Stimulated activated CD8-positive, alpha-beta memory T cell treated with anti-CD3 and anti-CD28 coated beads, Interleukin-12 subunit alpha, Interleukin-12 subunit beta, amount 100 ng/mL, for 4 hours (primary cell): ENCODE data around the gene FOXO3.
A peak's percentile ranks its signal among the peaks of the same experiment; 100 is the strongest.
"Not testable (repeated sequence)": the region's sequence is repeated elsewhere in the genome, so short reads cannot be mapped to it uniquely, and the experiment has no call there.

Experiments
- DNase-seq: peaks from one replicate; pipeline ENCODE4 v3.0.0-alpha.2; 2020; ENCODE audit warnings: low read depth

Gene FOXO3

DNA sequence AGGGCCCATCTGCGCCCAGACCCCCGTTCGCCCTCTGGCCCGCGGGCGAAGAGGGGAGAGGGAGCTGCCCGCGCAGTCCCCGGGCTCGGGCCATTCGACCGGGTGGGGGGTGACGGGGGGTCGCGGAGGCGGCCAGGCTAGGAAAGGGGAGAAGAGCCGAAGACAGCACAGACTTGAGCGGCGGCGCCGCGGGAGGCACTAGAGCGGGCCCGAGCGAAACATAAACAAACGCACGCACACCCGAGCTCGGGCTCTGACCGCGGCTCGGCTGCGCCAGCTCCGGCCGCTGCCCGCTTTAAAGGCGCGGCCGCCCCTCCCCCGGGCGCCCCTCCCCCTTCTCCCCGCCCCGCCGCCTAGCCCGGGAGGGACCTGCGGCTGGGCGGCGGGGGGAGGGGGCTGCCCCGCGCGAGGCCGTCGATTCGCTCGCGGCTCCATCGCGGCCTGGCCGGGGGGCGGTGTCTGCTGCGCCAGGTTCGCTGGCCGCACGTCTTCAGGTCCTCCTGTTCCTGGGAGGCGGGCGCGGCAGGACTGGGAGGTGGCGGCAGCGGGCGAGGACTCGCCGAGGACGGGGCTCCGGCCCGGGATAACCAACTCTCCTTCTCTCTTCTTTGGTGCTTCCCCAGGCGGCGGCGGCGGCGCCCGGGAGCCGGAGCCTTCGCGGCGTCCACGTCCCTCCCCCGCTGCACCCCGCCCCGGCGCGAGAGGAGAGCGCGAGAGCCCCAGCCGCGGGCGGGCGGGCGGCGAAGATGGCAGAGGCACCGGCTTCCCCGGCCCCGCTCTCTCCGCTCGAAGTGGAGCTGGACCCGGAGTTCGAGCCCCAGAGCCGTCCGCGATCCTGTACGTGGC, at the start of gene FOXO3:
Gene FOXO3, plus strand, starts transcription at position 455 of the 846 bp plus-strand sequence. Its CDS starts 292 bp downstream, at position 747.
- peak; percentile 66 for DNase-seq

GRCh38 chr6:108518714-108519576, 41.8 kb upstream of the FOXO3 start:
- no peak for DNase-seq

GRCh38 chr6:108521616-108522107, 39.1 kb upstream of the FOXO3 start:
- no peak for DNase-seq

- no peak for DNase-seq
Measured at GRCh38 chr6:108523697-108524096, 37.0 kb upstream of the FOXO3 start.

- DNase-seq, result no peak
Measured at GRCh38 chr6:108524528-108525248, 36.0 kb upstream of the FOXO3 start.

DNA sequence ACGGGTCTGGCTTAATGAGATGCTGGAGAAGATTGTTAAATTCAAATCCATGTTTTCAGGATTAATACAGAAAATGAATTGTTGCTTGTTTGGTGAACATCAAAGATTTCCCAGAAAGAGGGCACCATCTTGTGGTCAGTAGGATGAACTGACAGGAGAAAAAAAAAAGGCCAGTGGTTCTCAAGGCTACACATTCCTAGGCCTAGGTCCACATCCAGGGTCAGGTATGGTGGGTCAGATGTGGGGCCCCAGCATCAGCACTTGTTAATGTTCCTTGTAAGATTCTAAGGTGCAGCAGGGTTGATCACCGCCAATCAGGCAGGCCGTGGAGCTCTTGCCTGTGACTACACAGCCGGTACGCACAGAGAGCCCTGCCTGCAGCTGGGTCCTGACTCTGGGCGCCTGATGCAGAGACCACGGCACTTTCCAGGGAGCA, 34.0 kb upstream of the FOXO3 start:
- DNase-seq, result no peak

GRCh38 chr6:108528878-108529277, 31.8 kb upstream of the FOXO3 start:
- DNase-seq, result no peak

DNA sequence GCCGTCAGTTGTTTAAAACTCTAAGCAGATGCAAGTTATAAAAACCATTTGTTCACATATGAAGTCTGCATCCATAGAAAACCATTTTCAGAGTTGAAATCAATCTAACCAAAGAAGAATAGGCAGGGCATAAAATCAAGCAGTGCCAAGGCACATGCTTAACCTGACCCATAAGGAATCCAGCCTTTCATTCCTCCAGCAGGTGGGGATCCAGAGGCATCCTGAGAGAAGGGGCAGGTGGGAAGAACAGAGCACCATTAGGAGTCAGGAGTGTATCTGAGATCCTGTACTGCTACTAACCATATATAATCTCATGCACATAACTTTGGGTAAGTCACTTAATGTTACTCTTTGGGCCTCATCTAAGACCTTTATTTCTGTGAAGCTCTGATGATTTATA, 29.4 kb upstream of the FOXO3 start:
- DNase-seq, result no peak

DNA sequence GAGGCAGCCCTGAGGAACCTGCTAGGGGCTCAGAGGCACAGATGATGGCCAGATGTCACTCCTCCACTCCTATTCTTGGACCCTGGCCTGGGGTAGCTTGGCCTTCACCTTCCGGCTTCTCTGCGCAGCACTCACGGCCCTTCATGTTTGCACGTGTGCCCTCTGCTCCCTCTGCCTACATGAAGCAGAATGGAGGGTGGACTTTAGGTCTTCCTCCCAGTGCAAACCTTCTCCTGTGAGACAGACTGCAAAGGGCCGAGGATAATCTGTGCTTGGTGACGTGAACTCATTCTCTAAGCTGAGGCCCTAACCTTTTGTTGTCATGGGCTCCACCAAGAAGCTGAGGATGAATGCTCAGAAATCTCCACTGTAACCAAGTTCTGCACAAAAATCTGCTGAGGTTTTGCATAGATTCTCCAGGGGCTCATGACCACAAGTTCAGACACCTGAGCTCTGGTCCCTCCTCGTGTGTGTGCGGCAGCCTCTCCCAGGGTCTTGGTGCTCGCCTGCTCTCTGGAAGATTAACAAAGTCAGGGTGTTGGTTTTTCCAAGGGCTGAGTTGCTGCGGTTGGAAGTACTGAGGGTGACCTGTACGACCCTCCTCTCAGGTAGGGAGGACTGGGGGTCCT, 25.5 kb upstream of the FOXO3 start:
- DNase-seq, result no peak

DNA sequence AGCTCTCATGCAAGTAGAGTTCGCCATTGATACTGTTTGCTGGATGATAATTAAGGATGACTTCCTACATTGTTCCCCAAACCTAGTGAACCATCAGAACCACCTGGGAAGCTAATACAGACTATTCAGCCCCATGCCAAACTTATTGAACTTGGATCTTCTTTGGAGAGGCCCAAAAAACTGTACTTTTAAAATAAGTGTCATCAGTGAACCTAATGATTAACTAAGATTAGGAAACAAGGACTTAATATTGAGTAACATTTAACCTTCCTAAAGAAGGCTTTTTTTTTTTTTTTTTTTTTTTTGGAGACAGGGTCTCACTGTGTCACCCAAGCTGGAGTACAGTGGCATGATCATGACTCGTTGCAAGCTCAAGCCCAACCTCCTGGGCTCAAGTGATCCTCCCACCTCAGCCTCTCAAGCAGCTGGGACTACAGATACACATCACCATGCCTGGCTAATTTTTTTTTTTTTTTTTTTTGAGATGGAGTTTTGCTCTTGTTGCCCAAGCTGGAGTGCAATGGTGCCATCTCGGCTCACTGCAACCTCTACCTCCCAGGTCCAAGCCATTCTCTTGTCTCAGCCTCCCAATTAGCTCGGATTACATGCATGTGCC, 24.7 kb upstream of the FOXO3 start:
- DNase-seq, result not testable (repeated sequence)

- peak; percentile 31 for DNase-seq
Measured at GRCh38 chr6:108541843-108542759, 18.6 kb upstream of the FOXO3 start.

DNA sequence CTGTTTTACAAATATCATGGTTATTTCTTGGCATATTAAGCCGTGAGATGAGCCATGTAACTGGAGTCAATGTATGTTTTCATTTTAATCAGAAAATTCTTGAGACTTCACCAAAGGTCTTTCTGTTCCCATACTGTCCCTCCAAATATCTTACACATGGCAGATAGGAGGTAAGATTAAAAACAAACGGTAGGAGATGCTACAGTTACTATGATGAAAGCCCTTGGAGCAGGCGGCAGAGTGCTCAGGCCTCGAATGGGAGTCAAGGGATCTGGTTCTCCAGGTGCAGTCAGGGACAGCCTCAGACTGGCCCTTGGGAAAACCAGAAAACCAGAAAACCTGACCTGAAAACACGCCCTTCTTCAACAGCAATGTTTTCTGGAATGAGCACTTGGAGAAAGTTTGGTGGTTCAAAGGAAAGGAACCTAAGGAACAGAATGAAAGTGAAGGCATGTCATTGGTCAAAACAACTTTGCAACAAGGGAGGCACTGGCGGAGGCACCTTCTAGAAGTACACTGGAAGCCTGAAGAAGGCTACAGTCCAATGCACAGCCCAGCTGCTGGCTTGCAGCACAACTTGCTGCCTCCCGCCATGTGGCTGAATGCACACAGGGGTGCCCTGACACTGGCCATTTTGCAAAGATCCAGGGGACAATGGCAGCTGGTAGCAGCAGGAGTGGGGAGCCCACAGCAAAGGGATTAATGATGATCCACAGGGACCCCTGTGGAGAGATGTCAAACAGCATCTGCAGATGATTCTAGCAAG, 17.4 kb upstream of the FOXO3 start:
- DNase-seq, result no peak

GRCh38 chr6:108544606-108545005, 16.1 kb upstream of the FOXO3 start:
- DNase-seq, result no peak

DNA sequence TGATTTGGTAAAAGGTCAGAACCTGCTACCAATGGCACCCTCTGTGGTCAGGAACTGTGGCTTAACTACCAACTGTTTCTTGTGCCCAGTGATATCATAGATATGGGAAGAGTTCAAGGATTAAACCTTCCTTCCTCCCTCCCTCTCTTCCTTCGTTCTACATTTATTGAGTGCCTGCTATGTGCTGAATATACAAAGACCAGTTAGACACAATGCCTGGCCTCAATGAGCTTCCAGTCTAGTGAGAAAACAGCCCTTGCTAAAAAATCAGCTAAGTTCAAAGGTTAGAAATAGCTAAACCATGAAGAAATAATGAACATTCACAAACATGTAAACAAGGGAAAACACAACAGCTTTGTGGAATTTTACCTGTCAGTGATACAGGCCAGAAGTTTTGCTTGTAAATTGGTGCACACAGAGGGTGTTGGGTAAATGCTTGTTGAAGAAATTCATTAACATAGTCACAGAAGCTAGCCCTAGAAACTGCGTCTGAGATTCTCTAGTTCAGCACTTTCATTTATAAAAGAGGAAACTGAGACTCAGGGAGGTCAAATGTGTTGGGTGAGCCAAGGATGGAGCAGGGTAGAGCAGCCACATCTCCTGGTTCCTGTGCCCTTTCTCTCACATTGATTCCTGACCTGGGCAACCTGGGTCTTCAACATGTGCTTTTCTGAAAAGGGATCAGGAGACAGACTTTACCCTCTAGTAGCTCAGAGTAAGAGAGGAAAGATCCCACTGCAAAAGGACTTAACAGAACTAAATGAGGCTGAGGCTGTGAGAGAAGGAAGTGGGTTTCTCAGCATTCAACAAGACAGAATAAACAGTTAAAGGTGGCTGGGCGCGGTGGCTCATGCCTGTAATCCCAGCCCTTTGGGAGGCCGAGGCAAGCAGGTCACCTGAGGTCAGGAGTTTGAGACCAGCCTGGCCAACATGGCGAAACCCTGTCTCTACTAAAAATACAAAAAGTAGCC, 14.4 kb upstream of the FOXO3 start:
- no peak for DNase-seq

DNA sequence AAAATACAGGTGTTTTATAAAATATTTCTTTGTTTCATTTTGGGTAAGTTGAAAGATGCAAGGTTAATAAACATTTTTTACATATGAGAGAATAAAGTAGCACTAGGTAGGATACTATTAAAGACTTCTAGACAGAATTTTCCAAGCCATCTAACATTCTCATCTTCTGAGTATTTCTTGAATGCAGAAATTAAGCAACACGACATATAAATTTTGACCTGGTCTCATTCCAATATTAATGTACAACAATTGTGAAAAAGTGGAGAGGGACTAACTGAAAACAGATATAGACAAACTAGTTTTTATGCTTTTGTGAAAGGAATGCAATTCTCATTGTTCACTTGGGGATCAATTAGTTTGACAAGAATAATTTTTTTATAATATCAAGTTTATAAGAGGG, 11.5 kb upstream of the FOXO3 start:
- no peak for DNase-seq

GRCh38 chr6:108549741-108550140, 11.0 kb upstream of the FOXO3 start:
- DNase-seq, result no peak

DNA sequence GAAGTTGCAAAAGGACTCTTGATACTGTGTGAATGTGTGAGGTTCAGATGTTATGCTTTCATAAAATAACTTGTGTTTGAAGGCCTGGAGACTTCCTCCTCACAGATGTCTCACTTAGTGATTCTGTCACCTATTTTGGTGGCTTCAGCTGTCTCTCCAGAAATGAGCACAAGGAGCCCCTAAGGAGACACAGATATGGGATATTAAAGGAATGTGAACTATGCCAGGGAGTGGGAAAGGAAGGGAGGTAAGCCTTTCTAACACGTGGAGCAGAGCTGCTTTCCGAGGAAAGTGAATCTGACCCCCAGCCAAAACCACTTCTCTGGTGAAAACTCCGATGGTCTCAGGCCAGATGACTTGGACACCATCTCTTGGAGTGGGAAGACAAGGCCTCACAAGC, 10.5 kb upstream of the FOXO3 start:
- no peak for DNase-seq

- DNase-seq, result no peak
Measured at GRCh38 chr6:108555399-108556052, 5.2 kb upstream of the FOXO3 start.
